CD14-positive monocyte (primary cell): ENCODE data around the gene CEL. TPM values are rescaled to one million over a fixed set of nuclear protein-coding genes. Genes with fewer than 3 reads are reported as not detected.

Experiments
- DNase-seq, 3 donors: peaks; one replicate each; pipeline ENCODE4 v3.0.0-alpha.2; 2011 to 2022
- H2AFZ ChIP-seq: 2 replicates; pipeline ENCODE4 v1.6.0; 2012; ENCODE audit warnings: mild to moderate bottlenecking, low read depth, low read length, inconsistent platforms; ENCODE audit not compliant: insufficient read depth, poor library complexity, severe bottlenecking
- H3K27ac ChIP-seq, 2 donors: 1 replicate in 1 of 2; 2 replicates in 1 of 2; pipeline ENCODE4 v1.5.1; 2012 to 2013; ENCODE audit warnings: low read length in 2 of 2, control low read depth in 1 of 2, inconsistent platforms in 1 of 2, low read depth in 1 of 2, mild to moderate bottlenecking in 1 of 2
- H3K27me3 ChIP-seq, 2 donors: one replicate each; pipeline versions ENCODE4 v1.6.0 to v1.6.1; 2011 to 2013; ENCODE audit warnings: low read length in 2 of 2; ENCODE audit not compliant: control insufficient read depth in 2 of 2, insufficient read depth in 2 of 2
- H3K36me3 ChIP-seq, 2 donors: replicated peaks in 1 of 2; 1 replicate in 1 of 2; 2 replicates in 1 of 2; pipeline versions ENCODE4 v1.5.1 to v1.6.1; 2012 to 2013; ENCODE audit warnings: low read length in 2 of 2, control low read depth in 1 of 2, inconsistent platforms in 1 of 2, mild to moderate bottlenecking in 1 of 2; ENCODE audit not compliant: insufficient read depth in 2 of 2, control insufficient read depth in 1 of 2
- H3K4me1 ChIP-seq, 2 donors: 1 replicate in 1 of 2; 2 replicates in 1 of 2; pipeline versions ENCODE4 v1.5.1 to v1.6.1; 2012 to 2013; ENCODE audit warnings: low read length in 2 of 2, control low read depth in 1 of 2, inconsistent platforms in 1 of 2, mild to moderate bottlenecking in 1 of 2, moderate library complexity in 1 of 2; ENCODE audit not compliant: insufficient read depth in 2 of 2, control insufficient read depth in 1 of 2
- H3K4me2 ChIP-seq: replicated peaks from 2 replicates; pipeline ENCODE3; 2012; ENCODE audit warnings: low read length, moderate library complexity, mild to moderate bottlenecking; ENCODE audit not compliant: poor library complexity, severe bottlenecking; ENCODE audit errors: extremely low read depth
- H3K4me3 ChIP-seq, 3 experiments: fragments of 200-600 bp in 1 of 3; sonication (generic) in 1 of 3; replicated peaks in 1 of 3; 1 replicate in 2 of 3; 2 replicates in 1 of 3; pipeline ENCODE4 v1.5.1; 2011 to 2013; ENCODE audit warnings: low read length in 3 of 3, mild to moderate bottlenecking in 3 of 3, control low read depth in 2 of 3, low read depth in 2 of 3, inconsistent platforms in 1 of 3, moderate library complexity in 1 of 3
- H3K79me2 ChIP-seq: 2 replicates; pipeline ENCODE4 v1.6.0; 2012; ENCODE audit warnings: mild to moderate bottlenecking, control low read depth, inconsistent platforms, low read length, moderate library complexity; ENCODE audit not compliant: insufficient read depth
- H3K9ac ChIP-seq: 2 replicates; pipeline ENCODE4 v1.6.0; 2017; ENCODE audit warnings: low read length, mild to moderate bottlenecking; ENCODE audit not compliant: insufficient read depth, poor library complexity, severe bottlenecking
- H3K9me3 ChIP-seq, 2 donors: replicated peaks in 1 of 2; 1 replicate in 1 of 2; 2 replicates in 1 of 2; pipeline versions ENCODE4 v1.5.1 to v1.6.1; 2012 to 2013; ENCODE audit warnings: low read length in 2 of 2, control low read depth in 1 of 2; ENCODE audit not compliant: control insufficient read depth in 1 of 2, insufficient read depth in 1 of 2
- H4K20me1 ChIP-seq: 2 replicates; pipeline ENCODE4 v1.6.0; 2012; ENCODE audit warnings: mild to moderate bottlenecking, low read length, control low read depth, moderate library complexity; ENCODE audit not compliant: insufficient read depth
- H3K27ac Mint-ChIP-seq, 7 donors: one replicate each; pipeline ENCODE4 v1.8.0; 2020; ENCODE audit warnings: mild to moderate bottlenecking in 7 of 7, mixed read lengths in 7 of 7, moderate library complexity in 6 of 7, inconsistent platforms in 2 of 7
- H3K27me3 Mint-ChIP-seq, 3 donors: one replicate each; pipeline ENCODE4 v1.8.0; 2021 to 2022; ENCODE audit warnings: low read depth in 3 of 3, mild to moderate bottlenecking in 3 of 3, mixed read lengths in 3 of 3, moderate library complexity in 3 of 3, inconsistent platforms in 1 of 3
- H3K36me3 Mint-ChIP-seq, 2 donors: one replicate each; pipeline ENCODE4 v1.8.0; 2020; ENCODE audit warnings: mixed read lengths in 2 of 2, inconsistent platforms in 1 of 2, mild to moderate bottlenecking in 1 of 2
- H3K4me1 Mint-ChIP-seq: one replicate; pipeline ENCODE4 v1.8.0; 2020; ENCODE audit warnings: mild to moderate bottlenecking, mixed read lengths
- H3K4me3 Mint-ChIP-seq, 2 donors: one replicate each; pipeline ENCODE4 v1.8.0; 2020; ENCODE audit warnings: mild to moderate bottlenecking in 2 of 2, mixed read lengths in 2 of 2, moderate library complexity in 1 of 2
- H3K9me3 Mint-ChIP-seq, 7 donors: one replicate each; pipeline ENCODE4 v1.8.0; 2020 to 2022; ENCODE audit warnings: mixed read lengths in 7 of 7, mild to moderate bottlenecking in 6 of 7, moderate library complexity in 6 of 7, inconsistent platforms in 2 of 7
- CTCF ChIP-seq: fragments of 200-600 bp; IDR thresholded peaks from one replicate; pipeline ENCODE4 v1.8.0; 2022; ENCODE audit warnings: antibody characterized with exemption, mild to moderate bottlenecking
- WGBS: methylation state at CpG from one replicate; pipeline ENCODE4 v1.1.5; 2013; ENCODE audit warnings: missing lambda C conversion rate; ENCODE audit not compliant: insufficient coverage; 5-methylcytosine and 5-hydroxymethylcytosine counted together
- intact Hi-C, 2 donors: fragments of 100-400 bp; cut with micrococcal nuclease; formaldehyde crosslinking; loops; one replicate each; pipeline versions ENCODE4 v1.15.0 to v1.15.1; 2023
- polyA plus RNA-seq, 3 donors: library from polyadenylated mRNA; depleted of rRNA in 1 of 3; unstranded in 2 of 3; stranded (reverse) in 1 of 3; fragments of 300-500 nt in 2 of 3; fragments of >200 nt in 1 of 3; fragmentation: Illumina TruSeq in 2 of 3; gene quantifications; 1 replicate in 2 of 3; 2 replicates in 1 of 3; pipeline ENCODE4 v1.2.3, GENCODE V29; 2012 to 2021

Gene CEL
- polyA plus RNA-seq, 3 donors: 0.24 TPM; not detected in 2

DNA sequence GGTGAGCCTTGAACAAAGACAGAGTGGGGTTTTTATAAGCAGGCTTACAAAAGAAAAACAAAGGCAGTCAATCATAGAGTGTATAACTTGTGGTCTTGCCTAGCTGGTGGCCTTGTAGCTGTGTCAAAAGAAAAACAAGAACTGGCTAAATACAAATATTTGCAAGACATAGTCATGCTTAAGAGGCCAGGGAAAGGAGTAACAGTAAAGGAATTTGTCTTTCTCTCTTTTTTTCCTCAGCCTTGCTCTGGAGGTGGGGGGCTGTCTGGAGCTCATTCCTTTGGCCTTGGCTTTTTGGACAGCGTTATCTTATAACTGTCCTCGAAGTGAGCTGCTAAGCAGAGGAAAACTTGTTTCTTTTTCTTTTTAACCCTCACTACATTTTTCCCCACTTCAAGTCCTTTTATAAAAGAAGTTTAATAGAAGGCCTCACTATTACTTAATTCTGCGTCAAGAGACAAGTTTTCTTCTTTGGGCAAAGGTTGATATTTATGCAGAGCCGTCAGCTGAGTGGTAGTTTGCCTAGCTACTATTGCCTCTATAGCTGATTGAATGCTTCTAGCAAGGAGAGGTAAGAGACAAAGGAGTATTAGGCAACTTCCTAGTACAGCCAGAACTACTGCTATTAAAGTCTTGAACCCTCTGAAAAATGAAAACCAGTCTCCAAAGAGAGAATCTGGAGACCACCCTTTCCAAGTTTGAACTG is 14.3 kb downstream of the CEL start:
- Mint-ChIP-seq H3K4me3 (no peak overlapping the region), H3K9me3 (no peaks in the 10 kb centered on the region), H3K4me1 (peaks cover 2% of the 10 kb centered on the region), H3K27me3 (peaks cover 2 to 9% (median 4%) of the 10 kb centered on the region in 3 donors), H3K27ac (no peak overlapping the region), H3K36me3 (no peaks in the 10 kb centered on the region)
- Histone ChIP-seq H2AFZ (no peak overlapping the region), H3K4me2 (no peak overlapping the region), H3K4me1 (no peaks in the 10 kb centered on the region), H3K36me3 (no peaks in the 10 kb centered on the region), H3K9ac (no peak overlapping the region), H3K79me2 (no peaks in the 10 kb centered on the region), H3K27me3 (peaks cover 0 to 14% of the 10 kb centered on the region in 2 donors), H3K4me3 (no peak overlapping the region), H3K27ac (no peak overlapping the region), H4K20me1 (no peaks in the 10 kb centered on the region), H3K9me3 (no peaks in the 10 kb centered on the region)
- intact Hi-C loops: no loop called here
- no peak for DNase-seq
- WGBS: no CpG with 5 or more reads among the region's 4 CpGs
- no peak for TF ChIP-seq CTCF

- no peaks in the 10 kb centered on the region for H3K36me3 Mint-ChIP-seq
- peaks cover 2 to 9% (median 4%) of the 10 kb centered on the region in 3 donors for H3K27me3 Mint-ChIP-seq
- Histone ChIP-seq H3K4me3 (no peak overlapping the region), H2AFZ (no peak overlapping the region), H3K4me2 (no peak overlapping the region), H3K9me3 (no peaks in the 10 kb centered on the region), H3K9ac (no peak overlapping the region), H4K20me1 (no peaks in the 10 kb centered on the region), H3K4me1 (no peaks in the 10 kb centered on the region), H3K36me3 (no peaks in the 10 kb centered on the region), H3K79me2 (no peaks in the 10 kb centered on the region), H3K27me3 (peaks cover 0 to 16% of the 10 kb centered on the region in 2 donors), H3K27ac (no peak overlapping the region)
- DNase-seq: no peak
- H3K9me3 Mint-ChIP-seq: no peaks in the 10 kb centered on the region
- no peak for TF ChIP-seq CTCF
- H3K27ac Mint-ChIP-seq: no peak overlapping the region
- peaks cover 2% of the 10 kb centered on the region for H3K4me1 Mint-ChIP-seq
- H3K4me3 Mint-ChIP-seq: no peak overlapping the region
- no CpG with 5 or more reads among the region's 4 CpGs for WGBS
- intact Hi-C loops: no loop called here
Observed at GRCh38 chr9:133076691-133077090, 14.9 kb downstream of the CEL start.
